GM19372 (cell line): ENCODE results near the gene TMEM117.
A peak's percentile ranks its signal among the peaks of the same experiment; 100 is the strongest.

Experiments used
- ATAC-seq: cut with Tn5 transposase; IDR thresholded peaks from one replicate; pipeline ENCODE4 v1.9.1; 2021; ENCODE audit warnings: mild to moderate bottlenecking, low read depth, moderate library complexity; ENCODE audit not compliant: unreplicated experiment

Gene TMEM117

DNA sequence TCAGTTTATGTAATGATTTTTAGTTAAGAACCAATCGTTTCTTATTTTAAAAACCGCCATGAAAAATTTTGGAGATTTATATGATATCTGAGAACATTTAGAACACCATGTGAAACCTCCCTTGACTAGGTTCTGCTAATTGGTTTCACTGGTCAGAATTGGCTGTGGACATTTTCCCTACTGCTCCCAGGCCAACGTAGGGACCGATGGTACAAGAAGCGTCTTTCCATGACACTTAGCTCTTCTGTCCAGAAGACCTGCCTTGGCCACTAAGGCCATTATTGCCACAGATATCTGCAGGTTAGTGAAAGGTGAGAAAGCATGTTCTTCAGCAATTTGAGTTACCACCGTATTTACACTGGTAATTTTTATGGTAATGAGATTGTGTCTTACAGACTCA, 424.0 kb downstream of the TMEM117 start:
- no peak for ATAC-seq

DNA sequence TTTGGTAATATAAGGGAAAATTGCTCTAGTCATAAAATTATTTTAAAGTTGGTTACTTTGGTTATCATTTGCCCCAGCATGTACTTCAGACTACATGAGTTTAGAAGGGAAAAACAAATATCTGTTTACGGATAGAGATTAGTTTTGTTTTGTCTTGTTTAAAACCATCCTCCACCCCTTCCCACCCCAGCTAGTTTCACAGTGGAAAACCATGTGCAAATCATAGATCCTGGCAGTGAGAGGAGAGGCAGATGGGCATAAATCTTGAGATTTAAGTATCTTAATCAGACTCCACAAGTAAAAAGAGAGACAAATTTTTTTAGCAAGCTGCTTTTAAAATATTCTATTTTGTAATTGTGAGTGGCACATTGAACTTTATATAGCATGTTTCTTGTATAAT, 424.7 kb downstream of the TMEM117 start:
- ATAC-seq: no peak

DNA sequence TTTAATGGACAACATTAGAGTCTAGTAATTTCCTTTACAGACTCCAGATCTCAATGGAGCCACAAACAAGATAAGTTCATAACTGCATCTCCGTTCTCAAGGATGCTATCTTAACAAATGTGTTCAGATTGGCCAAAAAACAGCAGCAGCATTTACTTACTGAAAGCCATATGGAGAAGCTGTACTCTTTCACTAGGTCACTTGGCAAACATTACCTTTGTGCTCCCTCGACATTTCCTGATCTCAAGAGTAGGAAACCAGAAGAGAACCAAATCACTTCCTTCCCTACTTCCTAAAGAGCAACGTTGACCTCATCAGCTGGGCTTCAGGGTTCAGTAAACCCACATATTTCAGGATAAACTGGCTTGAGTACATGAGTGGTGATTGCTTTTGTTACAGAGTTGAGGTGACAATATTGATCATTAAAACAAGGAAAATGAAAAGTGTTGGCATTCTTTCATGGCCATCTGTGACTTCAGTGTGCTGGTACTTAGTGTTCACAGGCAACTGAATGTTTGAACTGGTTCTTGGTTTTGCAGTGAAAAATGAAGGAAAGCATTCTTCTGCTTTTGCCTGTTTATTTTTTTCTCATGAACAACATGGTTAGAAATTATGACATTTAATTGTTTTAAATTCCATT, 449.6 kb downstream of the TMEM117 start:
- no peak for ATAC-seq

DNA sequence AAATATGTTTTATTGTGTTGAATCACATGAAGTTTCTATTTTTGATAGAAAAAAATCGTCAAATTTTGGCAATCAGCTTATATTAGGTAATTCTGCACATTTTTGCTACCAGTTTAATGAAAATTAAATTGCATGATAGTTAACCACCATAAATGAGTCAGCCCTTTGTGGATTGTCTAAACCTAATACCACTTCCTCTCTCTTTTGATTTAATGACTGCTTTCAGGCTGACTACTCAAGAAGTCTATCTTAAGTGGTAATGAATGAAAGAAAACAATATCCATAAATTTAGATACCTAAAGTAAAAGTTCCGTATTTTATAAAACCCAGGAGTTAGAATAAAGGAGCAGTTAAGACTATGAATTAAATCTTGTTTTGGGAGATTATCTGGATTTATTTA, 450.5 kb downstream of the TMEM117 start:
- peak; percentile 53 for ATAC-seq

DNA sequence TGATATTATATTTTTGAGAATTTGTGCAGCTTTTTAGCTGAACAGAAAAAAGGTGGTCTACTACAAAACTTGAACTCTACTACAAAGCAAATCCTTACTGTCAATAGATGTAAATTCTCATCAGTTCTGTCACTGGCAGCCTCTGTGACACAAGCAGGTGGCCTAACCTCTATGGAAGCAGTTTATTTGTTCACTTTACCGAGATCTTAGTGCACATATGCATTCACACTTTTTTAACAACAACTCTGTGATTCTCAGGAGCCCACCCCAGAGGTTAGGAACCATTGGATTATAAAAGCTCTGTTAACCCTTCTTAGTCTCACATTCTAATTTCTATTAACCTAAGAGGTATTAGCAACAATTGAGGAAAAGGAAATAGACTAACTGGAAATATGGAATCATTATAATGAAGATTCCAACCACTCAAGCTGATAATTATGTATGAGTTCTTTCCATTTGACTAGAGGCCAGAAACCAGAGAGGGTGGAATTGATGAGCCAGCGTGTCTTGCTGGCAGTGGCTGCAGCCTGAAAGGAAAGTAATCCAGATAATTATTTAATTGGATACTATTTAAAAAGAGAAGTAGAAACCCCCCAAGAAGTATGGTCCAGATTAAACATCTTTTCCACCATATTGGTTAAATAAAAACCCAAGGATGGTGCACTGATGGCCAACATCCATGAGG, 451.1 kb downstream of the TMEM117 start:
- no peak for ATAC-seq

DNA sequence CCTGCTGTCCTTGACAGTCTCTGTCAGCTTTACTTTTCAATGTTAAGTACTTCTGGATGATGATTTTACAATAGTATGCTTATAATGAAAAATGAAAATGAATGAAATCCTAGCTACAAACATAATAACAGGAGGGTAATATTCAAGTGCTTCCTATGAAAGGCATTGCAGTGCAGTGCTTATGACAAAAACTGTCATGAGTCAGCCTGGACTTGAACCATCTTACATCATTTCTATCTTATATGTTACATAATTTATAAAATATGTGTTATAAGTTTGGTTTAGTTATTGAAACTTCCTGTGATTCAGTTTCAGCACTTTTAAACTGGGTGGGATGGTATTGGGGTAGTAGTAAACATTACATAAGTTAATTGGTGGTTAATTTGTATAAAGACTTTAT, 451.7 kb downstream of the TMEM117 start:
- no peak for ATAC-seq

DNA sequence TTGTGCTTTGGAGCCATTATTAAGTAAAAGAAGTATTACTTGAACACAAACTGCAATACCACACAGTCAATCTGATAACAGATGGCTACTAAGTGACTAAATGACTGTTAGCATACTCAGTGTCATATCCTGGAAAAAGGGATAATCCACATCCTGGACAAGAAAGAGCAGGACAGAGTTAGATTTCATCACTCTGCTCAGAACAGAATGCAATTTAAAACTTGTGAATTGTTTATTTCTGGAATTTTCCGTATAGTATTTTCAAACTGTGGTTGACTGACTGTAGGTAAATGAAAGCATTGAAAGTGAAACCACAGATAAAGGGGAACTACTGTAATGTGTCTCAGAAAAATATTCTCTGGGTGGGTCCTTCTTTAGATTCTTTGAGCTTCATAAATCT, 458.8 kb downstream of the TMEM117 start:
- peak; percentile 93 for ATAC-seq

DNA sequence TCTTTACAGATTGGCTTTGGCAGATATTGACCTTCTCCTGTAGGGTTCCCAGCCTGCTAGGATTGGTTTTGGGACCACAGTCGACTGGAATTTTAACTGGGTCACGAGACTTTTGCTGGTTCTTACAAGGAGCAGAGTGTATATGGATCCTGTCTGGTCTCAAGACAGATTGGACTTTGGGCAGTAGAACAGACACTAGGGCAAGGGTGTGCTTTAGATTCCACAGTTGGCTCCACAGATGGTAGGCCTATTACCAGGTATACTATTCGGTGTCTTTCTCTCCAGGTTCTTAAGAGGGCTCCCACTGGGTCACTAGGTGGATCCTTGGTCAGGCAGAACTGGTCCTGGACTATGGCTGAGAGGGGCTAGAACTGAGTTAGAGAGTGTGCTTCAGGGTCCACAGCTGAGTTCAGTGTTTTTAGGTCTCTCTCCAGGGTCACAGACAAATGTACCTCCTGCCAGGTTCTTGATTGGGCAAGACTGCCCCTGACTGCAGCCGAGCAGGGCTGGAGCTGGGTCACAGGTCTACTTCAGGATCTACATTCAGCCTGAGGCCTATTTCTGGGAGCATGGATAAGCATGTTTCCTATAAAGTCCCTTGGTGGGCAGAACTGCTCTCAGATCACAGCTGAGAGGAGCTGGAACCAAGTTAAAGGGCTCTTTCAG, 460.2 kb downstream of the TMEM117 start:
- ATAC-seq: no peak

DNA sequence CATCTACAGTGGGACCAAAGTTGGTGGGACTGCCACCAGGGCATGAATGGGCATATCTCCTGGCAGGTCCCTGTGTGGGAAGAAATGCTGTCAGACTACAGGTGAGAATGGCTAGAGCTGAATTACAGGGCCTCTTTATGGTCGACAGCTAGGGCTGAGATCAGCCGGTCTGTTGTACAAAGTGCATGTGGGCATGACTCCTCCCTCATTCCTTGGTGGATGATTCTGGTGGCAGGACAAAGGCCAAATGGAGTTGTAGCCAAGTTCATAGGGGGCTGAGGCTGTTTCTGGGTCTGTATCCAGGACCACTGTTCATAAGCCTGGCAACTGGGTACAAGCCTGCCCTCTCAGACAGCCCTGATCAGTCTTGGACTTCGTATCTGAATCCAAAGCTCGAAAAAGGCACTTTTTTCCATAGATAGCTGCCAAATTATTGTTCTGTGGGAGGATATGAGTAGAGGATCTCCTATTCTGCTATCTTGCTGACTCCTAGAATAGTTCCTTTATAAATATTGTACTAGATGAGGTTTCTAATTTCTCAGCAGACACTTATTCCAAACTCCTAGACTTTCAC, 460.8 kb downstream of the TMEM117 start:
- no peak for ATAC-seq

DNA sequence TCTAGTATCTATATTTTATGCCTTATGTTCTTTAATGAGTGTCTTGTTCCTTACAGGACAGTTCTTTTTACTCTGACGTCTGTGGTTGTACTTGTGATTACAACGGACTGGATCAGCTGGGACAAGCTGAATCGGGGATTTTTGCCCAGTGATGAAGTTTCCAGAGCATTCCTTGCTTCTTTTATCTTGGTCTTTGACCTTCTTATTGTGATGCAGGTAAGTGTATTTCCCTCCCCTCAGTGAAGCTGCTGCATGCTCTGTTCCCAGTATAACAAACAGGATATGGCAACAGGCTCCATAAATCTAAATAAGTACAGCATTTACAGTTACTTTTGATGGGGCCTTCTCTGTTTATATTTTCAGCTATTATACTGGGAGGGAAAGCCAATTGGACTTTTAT, 463.6 kb downstream of the TMEM117 start:
- ATAC-seq: no peak

DNA sequence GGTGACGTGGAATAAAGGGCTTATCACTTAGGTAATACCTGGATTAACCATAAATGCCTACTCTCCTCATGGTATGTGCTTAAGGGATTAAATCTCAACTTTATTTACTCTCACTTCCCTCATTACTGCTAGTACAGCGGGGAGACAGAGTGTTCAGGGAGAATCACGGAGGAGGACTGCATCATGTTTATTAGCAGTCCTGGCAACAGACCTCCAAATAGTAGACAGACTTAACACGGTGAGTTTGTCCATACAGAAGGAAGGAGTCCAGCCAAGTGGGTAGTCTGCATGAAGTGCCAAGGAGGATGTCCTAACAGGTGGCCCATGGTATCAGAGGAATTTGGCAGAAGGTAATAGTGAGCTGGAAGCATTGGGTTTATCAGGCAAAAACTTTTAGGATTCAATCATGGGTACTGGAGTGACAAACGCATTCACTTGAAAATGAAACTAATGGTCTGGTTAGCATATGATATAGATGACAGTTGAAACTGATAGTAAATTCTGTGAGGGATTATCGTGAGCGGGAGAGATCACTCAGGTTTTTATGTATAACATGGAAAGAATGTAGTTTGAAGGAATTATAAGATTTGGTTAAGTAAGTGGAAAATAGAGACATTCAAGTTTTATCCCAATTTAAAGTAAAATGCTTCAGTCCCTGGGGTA, 471.8 kb downstream of the TMEM117 start:
- ATAC-seq: peak; percentile 80

DNA sequence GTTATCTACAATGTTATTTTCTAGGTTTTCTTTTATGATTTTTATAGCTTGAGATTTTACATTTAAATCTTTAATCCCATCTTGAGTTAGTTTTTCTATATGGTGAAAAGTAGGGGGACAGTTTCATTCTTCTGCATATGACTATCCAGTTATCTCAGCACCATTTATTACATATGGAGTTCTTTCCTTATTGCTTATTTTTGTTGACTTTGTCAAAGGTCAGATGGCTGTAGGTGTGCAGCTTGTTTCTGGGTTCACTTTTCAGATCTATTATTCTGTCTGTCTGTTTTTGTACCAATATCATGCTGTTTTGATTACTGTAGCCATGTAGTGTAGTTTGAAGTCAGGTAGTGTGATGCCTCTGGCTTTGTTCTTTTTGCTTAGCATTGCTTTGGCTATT, 477.3 kb downstream of the TMEM117 start:
- no peak for ATAC-seq

DNA sequence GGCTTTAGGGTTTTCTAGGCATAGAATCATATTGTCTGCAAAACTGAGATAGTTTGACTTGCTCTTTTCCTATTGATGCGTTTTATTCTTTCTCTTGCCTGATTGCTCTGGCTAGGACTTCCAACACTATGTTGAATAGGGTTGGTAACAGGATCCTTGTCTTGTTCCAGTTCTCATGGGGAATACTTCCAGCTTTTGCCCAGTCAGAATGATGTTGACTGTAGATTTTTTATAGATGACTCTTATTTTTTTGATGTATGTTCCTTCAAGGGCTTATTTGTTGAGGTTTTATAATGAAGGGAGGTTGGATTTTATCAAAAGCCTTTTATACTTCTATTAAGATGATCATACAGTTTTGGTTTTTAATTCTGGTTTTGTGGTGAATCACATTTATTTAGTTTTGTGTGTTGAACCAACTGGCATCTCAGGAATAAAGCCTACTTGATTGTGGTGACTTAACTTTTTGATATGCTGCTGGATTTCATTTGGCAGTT, 478.2 kb downstream of the TMEM117 start:
- ATAC-seq: no peak

DNA sequence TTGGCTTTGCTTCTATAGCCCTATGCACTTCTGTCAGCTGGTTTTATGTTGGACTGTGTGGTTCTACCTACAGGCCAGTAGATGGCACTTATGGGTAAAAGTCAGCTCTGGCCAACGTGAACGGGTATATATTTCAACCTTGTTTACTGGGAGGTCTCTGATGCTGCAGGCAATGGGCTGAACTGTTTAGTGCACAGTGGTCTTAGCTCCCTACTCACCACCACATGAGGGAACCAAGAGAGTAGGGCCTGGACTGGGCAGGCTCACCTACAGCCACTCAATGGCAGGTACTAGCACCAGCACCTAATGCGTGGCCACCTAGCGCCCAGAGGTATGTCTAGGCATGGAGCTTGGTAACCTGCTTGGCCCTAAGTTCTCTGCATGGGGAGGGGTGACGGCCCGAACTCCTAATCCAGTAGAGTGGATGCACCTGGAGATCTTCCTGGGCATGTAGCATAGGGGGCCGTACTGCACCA, 481.8 kb downstream of the TMEM117 start:
- ATAC-seq: peak; percentile 95

DNA sequence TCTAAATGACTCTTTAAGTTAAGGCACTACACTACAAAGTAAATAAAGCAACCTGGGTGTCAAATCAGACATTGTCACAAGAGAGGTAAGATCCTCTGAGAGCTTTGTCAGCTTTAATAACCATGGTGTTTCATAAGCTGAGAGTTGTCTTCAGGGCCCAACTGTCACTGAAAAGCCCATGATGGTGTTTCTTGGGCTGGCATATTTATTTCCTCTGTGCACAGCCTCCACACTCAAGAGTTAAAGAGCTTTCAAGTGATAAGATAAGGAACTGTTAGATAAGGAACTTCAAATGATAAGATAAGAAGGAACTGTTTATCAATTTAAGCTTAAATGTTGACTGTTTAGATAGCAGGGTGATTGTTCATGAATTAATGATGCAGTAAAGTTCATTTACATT, 495.4 kb downstream of the TMEM117 start:
- no peak for ATAC-seq

DNA sequence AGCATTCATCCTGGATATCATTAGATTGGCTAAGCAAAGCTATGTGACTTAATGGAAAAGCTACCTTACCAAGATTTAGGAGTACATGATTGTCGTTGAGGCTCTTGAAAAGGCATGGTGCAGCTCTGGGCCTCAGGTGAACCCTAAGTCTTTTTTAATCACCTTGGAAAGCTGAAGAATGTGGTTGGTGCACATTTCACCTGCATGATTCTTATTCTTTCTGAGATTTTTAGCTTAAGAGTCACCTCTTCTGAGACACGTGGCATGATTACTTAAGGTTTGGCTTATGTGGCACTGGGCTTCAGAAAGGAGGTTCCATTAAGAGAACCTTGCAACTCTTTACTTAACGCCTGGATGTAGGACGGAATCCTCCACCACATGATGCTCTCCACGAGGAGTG, 498.5 kb downstream of the TMEM117 start:
- ATAC-seq: no peak

DNA sequence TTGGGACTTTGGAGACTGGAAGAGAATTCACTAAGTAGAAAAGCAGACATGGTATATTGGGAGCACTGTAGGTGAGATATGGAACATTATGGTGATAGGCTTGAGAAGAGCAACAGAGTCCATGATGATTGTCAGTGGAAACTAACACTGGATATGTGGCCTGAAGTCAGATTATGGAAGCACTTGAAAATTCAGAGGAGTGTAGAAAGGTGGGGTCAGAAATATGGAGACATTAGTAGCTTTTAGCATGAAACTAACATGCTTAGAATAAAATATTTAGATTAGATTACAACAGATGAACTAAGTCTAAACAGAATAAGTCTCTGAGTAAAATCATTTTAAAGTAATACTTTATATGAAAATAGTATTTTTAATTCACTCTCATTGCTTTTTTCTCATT, 499.1 kb downstream of the TMEM117 start:
- no peak for ATAC-seq

DNA sequence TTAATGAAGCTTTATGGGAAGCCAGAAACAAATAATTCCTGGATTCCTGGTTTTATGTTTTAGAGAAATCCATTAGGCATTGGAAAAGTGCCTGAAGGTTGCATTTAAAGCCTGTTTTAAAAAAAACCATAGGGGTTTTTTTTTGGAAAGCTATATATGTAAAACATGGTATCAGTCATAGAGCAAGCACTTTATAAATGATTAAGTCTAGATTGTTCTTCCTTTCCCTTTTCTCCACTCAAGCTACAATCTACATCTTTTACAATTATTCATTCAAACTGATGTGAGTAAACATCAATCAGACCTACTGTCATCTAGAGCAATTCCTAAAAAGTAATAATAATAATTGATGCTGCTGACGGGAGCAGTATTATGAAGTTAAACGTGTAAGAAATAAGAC, 500.7 kb downstream of the TMEM117 start:
- no peak for ATAC-seq

DNA sequence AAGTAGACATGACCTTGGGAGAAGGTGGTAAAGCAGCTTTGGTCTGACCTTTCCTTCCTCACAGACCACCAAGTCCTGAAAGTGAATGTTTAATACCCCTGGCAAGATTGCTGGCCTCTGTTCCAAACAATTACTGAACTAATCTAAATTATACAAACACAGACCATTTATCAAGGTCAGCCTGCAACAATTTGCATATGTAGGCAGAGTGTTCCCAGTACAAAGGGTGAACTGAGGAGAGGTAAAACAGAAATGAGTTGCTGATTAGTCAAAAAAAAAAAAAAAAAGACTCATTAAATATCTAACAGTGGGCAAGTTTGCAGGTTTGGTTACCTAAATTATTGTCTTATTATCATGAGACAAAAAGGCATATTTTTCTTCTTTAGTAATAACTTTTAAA, 506.5 kb downstream of the TMEM117 start:
- no peak for ATAC-seq

DNA sequence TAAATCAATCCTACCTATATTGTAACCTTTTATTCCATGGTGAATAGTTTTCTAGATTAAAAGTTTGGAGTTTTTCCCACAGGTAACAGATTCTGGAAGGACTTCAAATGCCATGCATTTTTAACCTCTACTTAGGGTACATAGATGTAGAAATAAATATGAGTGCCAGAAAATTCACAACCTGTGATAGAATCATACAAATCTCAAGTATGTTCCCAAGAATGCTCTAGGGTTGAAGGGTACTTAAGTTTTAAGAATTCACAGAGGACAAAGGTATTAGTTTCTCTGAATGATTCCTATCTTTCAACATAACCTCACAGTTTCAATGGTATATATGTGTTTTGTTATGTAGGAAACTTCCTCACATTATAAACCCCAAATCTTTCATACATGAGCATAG, 511.3 kb downstream of the TMEM117 start:
- no peak for ATAC-seq

DNA sequence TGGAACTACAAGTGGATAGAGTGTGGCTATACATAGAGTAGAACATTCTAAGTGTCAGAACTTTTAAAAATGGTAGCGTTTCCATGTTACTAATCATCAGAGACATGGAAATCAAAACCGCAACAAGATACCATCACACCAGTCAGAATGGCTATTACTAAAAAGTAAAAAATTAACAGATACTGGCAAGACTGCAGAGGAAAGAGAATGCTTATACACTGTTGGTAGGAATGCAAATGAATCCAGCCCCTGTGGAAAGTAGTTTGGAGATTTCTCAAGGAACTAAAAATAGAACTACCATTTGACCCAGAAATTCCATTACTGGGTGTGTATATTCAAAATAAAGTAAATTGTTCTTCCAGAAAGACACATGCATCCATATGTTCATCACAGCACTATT, 521.6 kb downstream of the TMEM117 start:
- no peak for ATAC-seq
